Medulla oblongata (tissue), 1 donor: ENCODE data around the gene EMD.
A peak's percentile ranks its signal among the peaks of the same experiment; 100 is the strongest.
"Not testable (repeated sequence)": the region's sequence is repeated elsewhere in the genome, so short reads cannot be mapped to it uniquely, and the experiment has no call there.

Experiments used
- DNase-seq: peaks from one replicate; pipeline ENCODE4 v3.0.0-alpha.2; 2015; ENCODE audit errors: extremely low spot score

EMD gene

DNA sequence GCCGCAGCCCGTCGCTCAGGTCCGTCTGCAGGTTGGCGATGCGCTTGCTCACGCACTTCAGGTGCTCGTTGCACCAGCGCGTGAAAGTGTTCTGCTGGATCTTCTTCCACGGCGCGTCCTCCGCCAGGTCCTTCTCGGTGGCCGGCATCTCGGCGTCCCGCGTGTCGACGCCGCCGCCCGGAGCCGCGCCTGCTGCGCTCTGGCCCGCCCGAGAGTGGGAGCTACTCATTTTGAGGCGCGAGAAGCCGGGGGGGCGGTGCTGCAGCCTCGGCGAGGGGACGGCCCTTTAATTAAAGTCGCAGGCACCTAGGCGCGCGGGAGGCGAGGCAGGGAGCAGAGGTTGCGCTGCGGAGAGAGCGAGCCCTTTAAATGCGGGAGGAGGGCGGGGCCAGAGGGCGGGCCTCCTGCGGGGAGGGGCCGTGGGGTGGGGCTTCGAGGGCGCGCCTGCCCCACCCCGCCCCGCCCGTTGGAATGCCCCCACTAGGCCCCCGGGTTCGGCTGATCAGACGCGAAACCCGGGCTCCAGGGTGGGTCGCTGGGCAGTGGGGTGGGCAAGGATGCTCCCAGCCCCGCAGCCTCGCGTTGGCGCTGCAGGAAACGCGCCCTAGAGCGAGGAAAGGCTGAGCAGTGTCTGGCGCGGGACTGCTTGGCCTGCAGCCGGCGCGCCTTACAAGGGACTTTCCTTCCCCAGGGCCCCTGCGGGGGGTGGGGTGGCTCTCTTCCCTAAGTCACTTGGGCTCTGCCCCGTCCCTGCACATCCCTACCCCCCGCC lies 7.9 kb upstream of the EMD start:
- DNase-seq, result peak; percentile 90

GRCh38 chrX:154371789-154372300 lies 7.2 kb upstream of the EMD start:
- no peak for DNase-seq

- DNase-seq, result no peak
These were observed 6.5 kb upstream of the EMD start for GRCh38 chrX:154372612-154373022.

DNA sequence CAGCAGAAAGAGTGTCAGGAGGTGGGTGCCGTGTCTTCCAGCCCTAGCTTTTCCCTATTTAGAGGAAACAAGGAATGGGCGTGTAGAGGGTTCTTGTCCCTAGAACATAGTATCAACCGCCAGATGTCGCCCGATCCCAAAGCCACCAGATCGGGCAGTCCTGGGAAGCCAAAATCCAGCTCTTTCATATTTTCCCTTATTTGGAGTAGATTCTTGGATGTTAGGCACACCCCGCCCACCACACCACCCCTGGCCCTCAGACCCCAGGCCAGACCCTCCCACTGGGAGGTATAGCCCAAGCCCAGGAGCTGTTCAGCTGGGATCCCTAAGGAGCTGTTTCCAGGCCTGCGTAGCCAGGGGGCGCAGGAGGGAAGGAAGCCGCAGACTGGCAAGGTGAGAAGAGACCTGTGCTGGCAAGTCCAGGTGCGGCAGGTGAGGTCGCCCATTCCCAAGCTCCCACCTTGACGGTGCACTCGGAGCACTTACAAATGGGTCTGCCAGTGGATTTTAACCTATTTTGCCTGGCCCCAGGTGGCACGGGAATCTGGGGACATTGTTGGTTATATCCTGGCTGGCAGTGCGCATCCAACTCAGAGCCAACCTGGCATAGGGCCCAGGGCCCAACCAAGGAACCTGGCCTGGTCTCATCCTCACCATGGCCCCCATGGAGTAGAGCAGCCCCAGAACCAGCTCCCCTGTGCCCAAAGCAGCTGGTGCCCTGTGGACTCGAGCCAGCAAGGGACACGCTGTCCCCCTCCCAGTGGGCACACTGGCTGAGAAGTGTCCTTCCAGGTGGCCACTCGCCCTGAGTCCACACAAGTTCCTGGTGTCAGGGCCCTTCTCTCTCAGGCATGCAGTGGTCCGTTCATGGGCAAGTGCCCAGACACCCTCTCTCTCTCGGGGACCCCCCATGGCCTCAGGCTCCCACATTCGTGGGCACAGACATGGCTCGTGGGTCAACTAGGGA lies 5.5 kb upstream of the EMD start:
- DNase-seq, result peak; percentile 66

DNA sequence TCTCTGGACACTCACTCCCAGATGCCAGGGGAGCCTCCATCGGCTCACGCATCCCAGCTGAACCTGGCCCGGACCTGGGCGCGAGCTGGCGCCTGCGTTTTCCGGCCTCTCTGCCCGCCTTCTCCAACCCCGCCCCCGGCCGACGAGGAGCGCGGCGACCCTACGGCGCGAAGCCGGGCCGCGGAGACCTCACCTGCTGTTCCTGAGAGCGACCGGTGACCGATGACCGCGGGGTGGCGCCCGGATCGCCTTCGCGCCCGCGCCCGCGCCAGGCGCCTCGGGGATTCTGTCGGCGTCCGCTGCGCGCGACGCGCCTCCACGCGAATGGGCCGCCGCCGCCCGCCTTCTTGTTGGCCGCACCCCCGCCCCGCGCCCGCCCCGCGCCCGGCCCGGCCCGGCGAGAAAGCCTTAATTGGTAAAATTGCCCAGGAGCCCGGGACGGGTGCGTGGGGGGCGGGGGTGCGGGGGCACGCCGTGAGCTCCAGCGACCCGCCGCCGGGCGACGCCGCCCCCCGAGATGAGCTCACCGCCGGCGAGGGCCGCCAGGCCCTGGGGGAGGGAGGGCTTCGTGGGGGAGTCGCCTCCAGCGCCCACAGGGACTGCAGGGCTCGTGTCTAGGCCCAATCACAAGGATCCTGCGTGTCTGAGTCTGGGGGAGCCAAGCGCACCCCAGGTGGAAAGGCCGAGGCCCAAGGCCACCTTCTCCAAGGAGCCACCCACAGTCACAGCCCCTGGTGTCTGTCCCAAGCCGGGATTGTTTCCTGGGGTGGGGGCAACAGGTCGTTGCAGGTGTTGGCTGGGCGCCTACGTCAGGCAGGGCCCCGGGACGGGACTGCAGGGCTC lies 4.6 kb upstream of the EMD start, which contains the start of gene FLNA:
FLNA (minus strand) TSS at position 322 of the 843 bp plus-strand sequence. CDS start 3,389 bp downstream, outside the sequence.
- DNase-seq, result no peak

DNA sequence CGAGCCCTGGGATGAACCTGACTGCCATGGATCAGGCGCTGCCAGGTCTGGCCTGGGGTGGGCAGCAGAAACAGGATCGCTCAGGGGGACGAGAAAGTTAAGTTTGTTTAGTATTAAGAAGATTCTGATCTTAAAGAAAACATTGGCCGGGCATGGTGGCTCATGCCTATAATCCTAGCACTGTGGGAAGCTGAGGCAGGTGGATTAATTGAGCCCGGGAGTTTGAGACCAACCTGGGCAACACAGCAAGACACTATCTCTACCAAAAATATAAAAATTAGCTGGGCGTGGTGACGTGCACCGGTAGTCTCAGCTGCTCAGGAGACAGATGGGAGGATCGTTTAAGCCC lies 4.0 kb upstream of the EMD start:
- DNase-seq, result no peak

DNA sequence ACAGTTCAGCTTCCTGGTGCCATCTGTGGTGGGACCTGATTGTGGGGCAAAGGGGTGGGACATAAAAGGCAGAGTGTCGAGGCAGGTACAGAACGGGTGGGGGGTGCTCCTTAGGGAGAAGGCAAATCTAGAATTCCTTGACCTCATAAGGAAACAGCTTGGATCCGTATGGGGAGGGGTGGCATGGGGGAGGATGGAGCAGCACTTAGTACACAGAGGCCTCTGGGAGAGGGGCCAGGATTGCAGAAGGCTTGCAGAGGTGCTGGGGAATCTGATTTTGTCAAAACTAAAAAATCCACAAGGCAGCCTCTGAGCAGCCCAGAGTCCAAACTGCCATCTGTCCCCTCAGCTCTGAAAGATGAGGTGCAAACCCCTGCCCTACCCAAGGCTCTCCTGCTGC lies 2.3 kb upstream of the EMD start:
- DNase-seq, result no peak

GRCh38 chrX:154378059-154378798 lies 866 bp upstream of the EMD start:
- no peak for DNase-seq

GRCh38 chrX:154379569-154379951 lies 465 bp downstream of the EMD start:
- no peak for DNase-seq

GRCh38 chrX:154380153-154380552 lies 1.1 kb downstream of the EMD start:
- DNase-seq, result no peak

- no peak for DNase-seq
These were observed 1.7 kb downstream of the EMD start for GRCh38 chrX:154380787-154381186.

GRCh38 chrX:154381271-154381670 lies 2.2 kb downstream of the EMD start:
- DNase-seq, result no peak

DNA sequence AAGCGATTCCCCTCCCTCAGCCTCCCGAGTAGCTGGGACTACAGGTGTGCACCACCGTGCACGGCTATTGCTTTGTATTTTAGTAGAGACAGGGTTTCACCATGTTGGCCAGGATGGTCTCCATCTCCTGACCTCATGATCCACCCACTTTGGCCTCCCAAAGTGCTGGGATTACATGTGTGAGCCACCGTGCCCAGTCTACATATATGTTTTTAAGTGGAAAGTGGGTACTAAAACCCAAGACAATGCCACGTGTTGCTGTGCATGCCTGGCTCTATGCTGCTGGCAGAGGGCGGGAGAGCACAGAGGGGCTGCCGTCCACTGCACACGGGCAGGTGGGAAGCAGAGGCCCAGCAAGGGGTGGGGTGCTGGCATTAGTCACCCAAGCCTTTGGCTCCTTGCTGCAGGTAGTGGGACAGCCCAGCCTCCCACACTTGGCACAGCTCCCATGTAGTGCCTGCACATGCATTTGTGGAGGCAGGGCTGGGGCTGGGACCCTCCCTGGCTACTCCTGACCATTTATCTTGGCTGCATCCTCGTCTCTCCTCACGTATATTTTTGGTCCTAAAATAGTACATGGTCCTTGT lies 3.5 kb downstream of the EMD start:
- DNase-seq, result no peak

- DNase-seq, result no peak
These were observed 4.5 kb downstream of the EMD start for GRCh38 chrX:154383359-154384283.

GRCh38 chrX:154384284-154384892 lies 5.3 kb downstream of the EMD start:
- no peak for DNase-seq

DNA sequence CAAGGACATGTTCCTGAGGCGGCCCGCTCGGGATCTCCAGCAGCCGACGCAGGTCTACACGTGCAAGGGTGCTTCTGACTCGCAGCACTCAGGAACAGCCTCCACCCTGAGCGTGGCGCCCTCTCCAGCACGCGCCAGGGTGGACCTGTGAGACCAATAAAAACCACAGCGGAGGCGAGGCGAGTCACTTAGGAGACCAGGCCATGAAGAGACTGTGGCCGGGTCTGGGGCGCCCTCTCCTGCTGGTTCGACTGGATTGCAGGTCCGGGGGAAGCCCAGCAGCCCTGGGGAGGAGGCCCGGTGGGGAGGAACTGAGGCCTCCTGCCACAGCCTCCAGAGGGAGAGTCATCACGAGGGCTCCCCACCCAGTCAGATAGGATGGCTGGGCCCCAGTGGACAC lies 9.0 kb downstream of the EMD start:
- DNase-seq, result not testable (repeated sequence)

GRCh38 chrX:154388649-154389048 lies 9.6 kb downstream of the EMD start:
- DNase-seq, result not testable (repeated sequence)

DNA sequence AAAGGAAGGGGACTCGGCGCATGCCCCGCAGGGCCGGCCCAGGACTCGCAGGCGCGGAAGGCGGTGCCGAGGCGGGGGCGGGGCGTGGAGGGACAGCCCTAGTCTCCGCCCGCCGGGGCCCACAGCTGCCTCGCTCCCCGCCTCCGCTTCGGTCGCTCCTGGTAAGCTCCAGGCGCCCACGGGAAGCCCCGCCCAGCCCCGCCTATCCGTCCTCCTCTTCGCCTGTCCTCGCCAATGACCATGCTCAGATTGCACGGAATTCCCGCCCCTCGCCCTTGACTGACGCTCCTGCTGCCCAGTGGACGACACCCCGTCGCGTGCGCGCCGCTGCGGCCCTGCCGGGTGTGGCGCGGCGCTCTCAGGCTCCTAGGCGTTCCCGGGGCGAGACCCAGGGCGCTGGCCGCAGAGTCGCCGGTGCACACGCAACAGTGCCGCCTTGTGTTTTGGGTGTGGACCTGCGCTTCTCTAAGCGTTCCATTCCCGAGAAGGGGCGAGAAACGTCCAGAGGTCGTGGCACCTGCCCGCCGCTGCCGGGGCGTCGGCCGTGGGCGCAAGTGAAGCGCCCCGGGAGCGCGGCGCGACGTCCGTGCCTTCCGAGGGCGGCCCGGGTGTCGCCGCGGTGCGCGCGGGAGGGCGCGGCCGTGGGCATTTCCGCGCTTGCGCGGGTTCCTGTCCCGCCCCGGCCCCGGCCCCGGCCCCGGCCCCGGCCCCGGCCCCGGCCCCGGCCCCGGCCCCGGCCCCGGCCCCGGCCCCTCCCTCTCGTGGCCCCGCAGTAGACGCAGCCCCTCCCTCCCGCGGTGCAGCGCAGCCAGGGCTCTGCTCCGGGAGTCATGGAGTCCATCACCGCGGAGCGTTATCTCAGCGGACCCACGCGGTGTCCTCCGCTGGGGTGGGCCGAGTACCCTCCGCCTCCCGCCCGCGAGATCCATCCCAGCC lies 11.0 kb downstream of the EMD start:
- not testable (repeated sequence) for DNase-seq
